Measurements from ENCODE around the gene SMIM36.
"Not testable (repeated sequence)": the region's sequence is repeated elsewhere in the genome, so short reads cannot be mapped to it uniquely, and the experiment has no call there.

SMIM36 gene

DNA sequence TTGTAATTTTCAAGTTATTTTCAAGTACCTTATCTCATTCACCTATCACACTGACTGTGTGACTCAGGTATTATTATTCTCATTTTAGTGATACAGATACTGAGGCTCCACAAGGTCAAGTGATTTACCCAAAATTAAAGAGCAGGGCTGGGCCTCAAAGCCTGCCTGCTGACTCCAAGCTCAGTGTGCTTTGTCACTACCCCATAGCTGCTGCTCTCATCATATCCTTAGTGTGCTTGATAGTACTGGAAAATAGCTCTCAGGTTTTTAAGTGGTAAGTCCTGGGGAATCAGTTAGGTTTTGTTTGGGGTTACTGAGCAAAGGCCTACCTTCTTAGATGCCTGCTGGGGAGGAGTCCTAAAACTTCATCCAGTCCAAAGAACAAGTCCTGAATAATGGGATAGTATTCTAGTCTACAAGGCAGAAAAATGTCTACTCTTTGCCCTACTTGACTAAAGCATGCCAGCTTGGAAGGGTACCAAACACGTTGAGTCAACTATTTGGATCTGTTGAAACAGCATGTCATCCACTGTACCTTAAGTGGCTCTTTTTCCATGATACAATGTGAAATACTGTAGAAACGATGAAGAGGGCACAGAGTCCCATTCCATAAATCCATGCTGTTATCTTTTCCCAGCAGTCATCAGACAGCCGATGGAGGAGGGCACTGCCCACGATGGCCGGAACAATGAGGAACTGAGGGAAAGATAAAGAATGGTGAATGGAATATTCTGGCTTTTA lies 100.4 kb downstream of the SMIM36 start:
- TF ChIP-seq, protein P1, sequence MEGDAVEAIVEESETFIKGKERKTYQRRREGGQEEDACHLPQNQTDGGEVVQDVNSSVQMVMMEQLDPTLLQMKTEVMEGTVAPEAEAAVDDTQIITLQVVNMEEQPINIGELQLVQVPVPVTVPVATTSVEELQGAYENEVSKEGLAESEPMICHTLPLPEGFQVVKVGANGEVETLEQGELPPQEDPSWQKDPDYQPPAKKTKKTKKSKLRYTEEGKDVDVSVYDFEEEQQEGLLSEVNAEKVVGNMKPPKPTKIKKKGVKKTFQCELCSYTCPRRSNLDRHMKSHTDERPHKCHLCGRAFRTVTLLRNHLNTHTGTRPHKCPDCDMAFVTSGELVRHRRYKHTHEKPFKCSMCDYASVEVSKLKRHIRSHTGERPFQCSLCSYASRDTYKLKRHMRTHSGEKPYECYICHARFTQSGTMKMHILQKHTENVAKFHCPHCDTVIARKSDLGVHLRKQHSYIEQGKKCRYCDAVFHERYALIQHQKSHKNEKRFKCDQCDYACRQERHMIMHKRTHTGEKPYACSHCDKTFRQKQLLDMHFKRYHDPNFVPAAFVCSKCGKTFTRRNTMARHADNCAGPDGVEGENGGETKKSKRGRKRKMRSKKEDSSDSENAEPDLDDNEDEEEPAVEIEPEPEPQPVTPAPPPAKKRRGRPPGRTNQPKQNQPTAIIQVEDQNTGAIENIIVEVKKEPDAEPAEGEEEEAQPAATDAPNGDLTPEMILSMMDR (conservative IDR thresholded peaks at IDR 0.05; ENCODE audit: low read depth, low read length): no peak
- no peak for DNase-seq (ENCODE audit: low read depth)
- no peak overlapping the region for H3K4me3 ChIP-seq (ENCODE audit: low read length)

DNA sequence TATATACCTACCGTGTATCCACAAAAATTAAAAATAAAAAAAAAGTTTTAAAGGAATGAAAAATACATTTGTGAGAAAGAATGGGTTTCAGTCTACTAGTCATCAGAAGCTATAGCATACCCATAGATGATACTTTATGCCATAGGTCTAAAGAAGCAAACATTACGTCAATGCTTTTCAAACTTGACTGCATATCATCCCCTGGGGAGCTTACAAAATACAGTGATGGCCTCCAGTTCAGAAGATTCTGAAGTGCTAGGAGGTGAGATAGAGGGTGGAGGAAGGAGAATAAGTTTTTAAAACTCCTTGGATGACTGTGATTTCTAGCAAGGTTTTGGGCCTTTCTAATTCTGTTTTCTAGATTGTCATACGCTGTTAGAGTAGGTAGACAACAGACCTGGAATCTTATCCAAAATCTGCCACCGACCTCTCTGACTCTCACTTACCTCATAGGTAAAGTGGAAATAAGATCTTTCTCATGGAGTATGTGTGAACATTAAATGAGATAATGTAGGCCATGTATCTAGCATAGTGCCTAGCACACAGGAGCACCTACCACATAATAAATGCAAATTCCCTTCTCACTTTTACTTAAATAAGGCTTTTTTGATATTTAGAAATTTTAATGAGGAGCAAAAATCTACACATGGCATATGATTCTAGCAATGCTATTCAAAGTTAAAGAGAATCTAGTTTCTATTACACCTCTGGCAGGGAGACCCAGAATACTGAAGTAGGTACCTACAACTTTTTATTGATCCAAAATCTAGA lies 102.0 kb downstream of the SMIM36 start:
- no peak for DNase-seq (ENCODE audit: low read depth)
- H3K4me3 ChIP-seq (ENCODE audit: low read length): no peak overlapping the region
- TF ChIP-seq, protein P1 (conservative IDR thresholded peaks at IDR 0.05; ENCODE audit: low read depth, low read length): no peak

DNA sequence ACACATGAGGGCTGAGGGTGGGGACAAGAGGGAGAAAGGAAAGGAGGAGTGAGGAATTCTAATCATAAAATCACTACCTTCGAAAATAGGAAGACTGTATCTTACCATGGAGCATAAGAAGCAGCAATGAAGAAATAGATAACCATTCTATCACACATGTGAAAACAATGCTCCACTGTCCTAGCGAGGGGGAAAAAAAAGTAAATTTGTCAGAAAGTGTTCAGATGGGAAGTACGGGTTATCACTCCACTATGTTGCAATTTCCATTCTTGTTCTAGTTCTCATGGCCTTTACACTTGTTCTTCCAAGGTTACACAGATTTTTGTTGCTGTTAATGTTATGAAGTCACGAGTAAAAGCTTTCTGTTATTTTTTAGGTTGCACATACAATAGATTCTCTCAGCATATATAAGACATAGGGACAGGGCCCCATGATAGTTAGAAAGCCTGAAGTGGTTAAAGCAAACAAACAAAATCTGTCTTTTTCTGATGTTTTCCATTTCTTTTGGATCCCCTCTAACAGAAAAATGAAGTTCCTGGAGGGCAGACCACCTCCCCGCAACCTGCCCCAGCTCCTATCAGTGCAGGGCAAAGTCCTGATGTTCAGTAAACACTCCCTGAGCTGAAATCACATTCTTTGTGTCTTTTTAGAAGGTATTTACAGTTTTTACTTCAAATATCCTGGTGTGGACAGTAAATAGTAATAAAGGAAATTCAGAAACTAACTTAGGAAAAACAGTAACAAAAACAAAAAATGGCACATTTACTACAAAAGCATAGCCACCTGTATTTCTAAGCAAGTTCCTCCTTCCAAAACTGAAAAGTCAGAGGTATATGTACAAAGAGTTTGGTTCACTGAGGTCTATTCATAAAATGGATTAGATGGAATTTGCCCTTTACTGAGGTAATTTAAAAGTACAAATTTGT lies 103.3 kb downstream of the SMIM36 start:
- H3K4me3 ChIP-seq (ENCODE audit: low read length): no peak overlapping the region
- TF ChIP-seq, protein P1 (conservative IDR thresholded peaks at IDR 0.05; ENCODE audit: low read depth, low read length): no peak
- DNase-seq (ENCODE audit: low read depth): no peak

DNA sequence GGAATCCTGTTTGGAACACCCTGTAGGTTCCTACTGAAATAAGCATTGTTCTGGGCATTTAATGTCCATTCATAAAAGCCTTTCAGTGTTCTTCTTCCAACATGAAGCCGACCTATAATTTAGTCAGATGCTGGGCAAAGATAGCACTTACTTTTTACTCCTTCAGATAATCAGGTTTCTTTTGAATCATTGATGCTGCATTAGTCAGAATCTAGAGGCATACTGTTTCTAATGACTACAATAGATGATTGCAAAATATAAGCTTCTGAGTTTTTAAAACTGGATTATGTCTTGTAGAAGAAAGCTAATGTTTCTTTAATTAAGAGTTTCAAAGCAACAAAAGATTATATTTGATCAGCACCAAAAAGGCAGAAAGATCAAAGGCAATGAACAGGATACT lies 105.7 kb downstream of the SMIM36 start:
- no peak for DNase-seq (ENCODE audit: low read depth)
- TF ChIP-seq, protein P1 (conservative IDR thresholded peaks at IDR 0.05; ENCODE audit: low read depth, low read length): no peak

DNA sequence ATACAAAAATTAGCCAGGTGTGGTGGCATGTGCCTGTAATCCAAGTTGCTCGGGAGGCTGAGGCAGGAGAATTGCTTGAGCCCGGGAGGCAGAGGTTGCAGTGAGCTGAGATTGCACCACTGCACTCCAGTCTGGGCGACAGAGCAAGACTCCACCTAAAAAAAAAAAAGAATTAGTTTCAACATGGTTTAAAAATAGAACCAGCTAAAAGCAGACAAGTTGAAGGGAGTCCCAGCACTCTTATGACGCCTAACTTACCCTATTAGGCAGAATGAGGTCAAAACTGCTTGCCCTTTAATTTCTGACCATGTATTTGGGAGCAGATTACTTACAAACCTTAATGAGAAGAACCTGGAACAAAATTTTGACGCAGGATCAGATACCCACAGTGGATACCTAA lies 107.1 kb downstream of the SMIM36 start:
- H3K4me3 ChIP-seq (ENCODE audit: low read length); DNase-seq (ENCODE audit: low read depth): not testable (repeated sequence)

More for the DNA sequence above, 105.7 kb downstream of the SMIM36 start:
- H3K4me3 ChIP-seq (ENCODE audit: low read length): no peak overlapping the region

DNA sequence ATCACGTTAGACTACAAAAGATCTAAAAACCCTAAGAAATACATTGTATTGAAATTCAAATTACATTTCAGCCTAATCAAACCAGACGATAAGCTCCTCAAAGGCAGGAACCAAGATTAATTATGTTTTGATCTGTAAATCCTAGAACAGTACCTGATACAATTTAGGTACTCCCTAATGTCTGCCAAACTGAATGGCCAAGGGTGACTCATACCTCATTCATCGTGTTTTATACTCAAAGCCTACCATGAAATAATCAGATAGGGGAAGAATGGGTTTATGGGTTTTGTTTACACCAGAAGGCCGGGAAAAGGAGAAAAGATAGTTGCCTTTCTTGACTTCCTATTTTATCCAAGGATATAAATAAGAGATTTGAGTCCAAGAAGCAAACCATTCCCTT lies 108.9 kb downstream of the SMIM36 start:
- no peak for DNase-seq (ENCODE audit: low read depth)
- H3K4me3 ChIP-seq (ENCODE audit: low read length): no peak overlapping the region
- TF ChIP-seq, protein P1 (conservative IDR thresholded peaks at IDR 0.05; ENCODE audit: low read depth, low read length): no peak
